ENCODE measurements around the gene MAP7D2.

DNA sequence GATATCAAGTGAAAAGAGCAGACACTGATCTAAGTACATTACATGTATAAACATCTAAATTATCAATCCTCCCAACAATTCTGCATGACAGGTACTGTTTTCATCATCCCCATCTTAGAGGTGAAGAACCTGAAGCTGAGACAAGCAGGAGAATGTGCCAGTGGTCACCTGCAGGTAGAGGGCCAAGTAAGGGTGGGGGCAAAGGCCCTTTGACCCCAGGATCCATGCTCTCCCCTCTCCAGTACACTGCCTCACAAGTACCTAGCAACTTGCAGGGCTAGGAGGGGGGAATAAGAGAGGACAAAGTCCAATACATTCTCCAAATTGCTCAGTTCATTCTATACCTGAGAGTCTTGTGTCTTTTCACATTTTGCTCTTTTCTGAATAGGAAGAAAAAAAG lies 8.3 kb upstream of the MAP7D2 start:
- TF ChIP-seq, protein P1, sequence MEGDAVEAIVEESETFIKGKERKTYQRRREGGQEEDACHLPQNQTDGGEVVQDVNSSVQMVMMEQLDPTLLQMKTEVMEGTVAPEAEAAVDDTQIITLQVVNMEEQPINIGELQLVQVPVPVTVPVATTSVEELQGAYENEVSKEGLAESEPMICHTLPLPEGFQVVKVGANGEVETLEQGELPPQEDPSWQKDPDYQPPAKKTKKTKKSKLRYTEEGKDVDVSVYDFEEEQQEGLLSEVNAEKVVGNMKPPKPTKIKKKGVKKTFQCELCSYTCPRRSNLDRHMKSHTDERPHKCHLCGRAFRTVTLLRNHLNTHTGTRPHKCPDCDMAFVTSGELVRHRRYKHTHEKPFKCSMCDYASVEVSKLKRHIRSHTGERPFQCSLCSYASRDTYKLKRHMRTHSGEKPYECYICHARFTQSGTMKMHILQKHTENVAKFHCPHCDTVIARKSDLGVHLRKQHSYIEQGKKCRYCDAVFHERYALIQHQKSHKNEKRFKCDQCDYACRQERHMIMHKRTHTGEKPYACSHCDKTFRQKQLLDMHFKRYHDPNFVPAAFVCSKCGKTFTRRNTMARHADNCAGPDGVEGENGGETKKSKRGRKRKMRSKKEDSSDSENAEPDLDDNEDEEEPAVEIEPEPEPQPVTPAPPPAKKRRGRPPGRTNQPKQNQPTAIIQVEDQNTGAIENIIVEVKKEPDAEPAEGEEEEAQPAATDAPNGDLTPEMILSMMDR (IDR thresholded peaks at IDR 0.05; ENCODE audit: low read depth, low read length) = no peak
- TF ChIP-seq EZH2phosphoT487 (IDR thresholded peaks at IDR 0.05; ENCODE audit: low read depth) = no peak
